HG03575 (cell line): ENCODE results near the gene KCNIP2.

Experiments
- ATAC-seq: cut with Tn5 transposase; IDR thresholded peaks from one replicate; pipeline ENCODE4 v1.9.1; 2021; ENCODE audit not compliant: unreplicated experiment, insufficient number of reproducible peaks, low FRiP score; ENCODE audit errors: extremely low read depth

The KCNIP2 gene

DNA sequence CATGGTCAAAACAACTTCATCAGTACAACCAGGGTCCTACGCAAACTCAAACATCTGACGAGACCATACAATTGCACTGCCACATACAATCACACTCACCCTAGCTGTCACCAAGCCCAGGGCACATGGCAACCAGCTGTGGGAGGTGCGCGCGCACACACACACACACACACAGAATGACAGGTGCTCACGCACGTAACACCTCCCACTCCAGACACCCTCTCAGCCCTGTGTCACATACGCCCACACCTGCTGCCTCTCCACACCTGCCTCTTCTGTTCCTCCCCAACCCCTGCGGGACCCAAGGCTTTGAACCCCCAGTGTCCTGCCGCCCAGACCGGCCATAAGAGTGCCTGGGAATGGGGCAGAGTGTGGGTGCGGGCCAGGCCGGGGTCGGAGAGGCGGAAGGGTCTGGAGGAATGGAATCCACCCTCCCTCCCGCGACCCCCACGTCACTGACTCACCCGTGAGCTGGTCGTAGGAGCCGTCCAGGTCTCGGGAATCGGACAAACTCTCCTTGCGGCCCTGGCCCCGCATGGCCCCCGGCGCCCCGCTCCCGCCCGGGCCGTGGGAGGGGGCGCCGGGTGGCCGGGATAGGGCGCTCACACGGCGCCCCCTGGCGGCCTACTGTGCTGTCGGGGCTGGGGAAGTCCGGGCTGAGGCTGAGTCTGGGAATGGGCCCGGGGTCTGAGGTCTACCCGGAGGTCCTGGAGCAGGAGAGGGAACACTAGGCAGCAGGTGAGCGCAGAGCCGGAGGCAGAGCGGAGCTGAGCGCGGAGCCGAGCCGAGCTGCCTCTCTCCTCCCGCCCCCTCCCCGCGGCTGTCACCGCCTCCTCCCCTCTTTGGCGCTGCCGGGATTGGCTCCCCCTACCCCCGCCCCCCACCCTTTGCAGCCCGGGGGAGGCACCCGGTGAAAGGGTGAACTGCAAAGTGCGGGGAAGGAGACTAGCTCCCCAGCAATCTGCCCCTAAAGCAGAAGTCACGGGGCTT, at the start of gene KCNIP2:
Gene KCNIP2 (minus strand): TSS at position 769 of the 990 bp plus-strand sequence. CDS start 232 bp downstream, at position 537.
- no peak for ATAC-seq

DNA sequence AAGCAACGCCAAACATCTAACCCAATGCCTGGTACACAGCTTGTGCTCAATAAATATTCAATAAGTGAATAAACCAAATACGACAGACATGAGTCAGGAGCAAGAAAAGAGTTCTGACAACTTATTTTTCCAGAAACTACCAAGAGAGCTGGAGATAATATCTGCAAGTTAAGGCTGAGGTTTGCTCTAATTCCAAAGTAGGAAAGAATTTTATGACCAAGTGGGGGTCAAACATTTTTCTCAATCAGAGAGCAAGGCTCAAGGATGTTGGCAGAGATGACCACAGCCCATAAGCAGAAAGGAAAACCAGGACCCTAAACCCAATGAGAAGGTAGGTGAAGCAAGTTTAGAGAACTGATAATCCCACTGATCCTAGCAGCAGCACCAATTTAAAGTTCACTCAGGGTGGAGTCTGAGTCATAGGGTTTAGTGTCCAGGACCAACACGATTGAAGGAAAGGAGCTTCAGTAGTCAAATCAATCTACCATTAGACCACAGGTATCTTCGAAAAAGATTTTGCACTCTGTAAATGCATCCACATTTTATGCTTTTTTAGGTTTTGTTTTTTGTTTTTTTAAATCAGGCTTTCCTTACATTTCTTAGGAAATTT, 49.3 kb upstream of the KCNIP2 start:
- no peak for ATAC-seq

DNA sequence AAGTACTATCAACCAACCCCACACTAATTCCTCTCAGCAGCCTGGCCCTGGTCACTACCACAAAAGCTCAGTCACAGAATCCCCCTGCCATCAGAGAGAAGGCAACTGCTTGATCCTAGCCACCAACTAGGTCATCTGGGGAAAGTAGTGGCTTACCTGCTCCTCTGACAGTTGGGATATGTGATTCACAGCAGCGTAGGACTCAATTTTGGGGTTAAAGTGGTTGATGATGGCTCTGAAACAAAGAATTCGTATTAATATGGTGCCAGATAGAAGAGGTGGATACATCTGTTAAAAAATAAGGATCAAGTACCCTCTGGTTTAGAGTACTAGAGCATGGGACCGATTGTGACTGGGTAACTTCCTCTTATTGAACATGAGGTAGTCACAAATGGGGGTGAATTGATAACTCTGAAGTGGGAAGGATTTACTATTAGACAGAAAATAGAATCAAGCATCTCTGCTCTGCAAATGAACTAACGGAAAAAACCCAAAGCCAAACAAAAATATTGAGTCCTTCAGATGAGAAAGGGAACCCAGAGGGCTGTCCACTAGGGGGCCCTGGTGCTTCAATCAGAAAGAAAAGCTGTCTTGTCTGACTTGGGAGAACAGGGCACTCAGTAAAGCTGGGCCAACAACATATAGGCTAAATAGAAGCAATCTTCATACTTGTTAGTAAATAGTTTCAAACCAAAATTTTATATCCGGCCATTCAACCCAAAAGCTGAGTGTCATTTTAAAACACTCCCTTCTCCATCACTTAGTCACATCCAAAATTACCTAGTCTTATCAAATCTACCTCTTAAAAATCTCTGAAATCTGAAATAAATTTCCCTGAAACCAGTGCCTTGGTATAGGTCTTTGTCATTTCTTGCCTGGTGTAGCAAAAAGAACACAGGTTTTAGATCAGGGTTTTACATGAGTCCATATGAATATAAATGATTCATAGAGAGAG, 45.9 kb upstream of the KCNIP2 start:
- ATAC-seq = no peak

DNA sequence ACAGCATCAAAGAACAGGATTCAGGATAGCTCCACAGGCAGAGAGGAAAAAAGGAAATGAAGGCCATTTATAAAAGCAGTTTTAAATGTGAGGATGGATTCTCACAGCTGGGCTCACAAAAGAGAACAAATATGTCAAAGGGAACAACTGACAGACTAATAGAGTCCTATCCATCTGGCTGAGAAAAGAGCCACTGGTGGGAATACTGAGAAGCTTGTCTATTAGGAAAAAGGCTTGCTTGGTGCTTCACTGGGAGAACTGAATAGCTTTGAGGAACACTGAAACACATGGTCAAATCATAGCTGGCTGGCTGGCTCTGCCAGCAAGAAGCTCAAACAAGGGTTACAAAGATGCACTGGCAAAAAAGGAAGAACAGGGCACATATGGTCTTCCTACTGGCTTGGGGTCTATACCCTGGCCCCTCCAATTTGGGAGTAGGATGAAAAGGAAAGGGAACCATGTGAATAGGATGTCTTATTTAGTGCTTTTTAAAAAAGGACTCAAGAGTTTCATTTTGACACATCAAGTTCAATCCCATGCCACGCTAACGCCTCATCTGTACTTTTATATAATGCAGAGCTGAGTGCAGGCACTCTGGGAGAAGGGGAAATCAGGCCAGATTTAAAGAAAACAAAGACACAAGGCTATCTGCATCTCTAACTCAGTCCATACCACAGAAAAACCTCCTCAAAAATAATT, 44.8 kb upstream of the KCNIP2 start:
- ATAC-seq = no peak

DNA sequence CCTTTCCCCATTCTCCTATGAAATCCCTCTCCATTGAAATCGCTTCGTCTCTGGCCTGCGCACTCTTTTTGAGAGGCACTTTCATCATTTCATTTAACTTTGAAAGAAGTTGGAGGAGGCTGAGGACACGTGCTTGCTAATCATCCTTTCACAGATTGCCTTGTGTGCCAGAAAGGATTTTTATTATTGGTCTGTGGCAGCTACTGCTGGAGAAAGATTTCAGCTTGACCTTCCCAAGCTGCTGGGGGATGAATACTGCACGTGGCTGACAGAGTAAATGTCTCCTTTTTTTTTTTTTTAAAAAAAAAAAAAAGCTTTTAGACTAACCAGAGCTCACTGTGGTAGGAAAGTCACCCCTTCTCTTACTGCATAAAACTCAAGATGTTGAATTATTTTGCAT, 44.2 kb upstream of the KCNIP2 start:
- ATAC-seq = no peak

DNA sequence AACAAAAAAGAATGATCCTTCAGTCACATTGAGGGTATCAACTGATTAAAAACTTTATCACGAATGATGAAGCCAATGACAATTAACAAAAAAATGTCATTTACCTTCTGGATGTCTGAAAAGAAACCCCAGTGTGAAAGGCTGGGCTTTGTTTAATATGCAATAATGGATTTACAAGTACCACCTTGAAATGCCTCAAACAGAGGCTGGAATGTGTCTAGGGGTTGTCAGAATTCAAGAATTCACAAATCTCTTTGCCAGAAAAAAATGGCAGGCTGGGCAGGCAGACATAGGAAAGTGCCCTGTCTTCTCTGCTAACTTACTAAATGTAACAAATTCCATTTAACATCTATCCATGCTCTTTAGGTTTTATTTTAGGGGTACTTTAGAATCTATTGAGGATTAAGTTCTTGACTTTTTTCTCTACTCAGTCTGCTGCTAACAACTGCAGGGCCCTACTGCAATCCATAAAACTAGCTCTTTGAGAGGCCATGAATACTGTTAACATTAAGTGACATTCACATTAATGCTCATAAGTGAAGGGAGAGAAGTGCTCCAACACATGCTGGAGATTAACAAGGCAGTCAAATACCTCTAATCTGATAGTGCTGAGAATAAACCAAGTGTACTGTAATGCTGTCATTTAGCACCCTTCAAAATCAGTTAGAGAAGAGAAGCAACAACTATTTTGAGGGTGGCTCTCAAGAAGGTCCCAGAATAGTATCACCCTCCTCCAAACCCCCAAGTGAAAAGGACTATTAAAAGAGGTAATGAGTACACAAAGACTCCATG, 43.1 kb upstream of the KCNIP2 start:
- no peak for ATAC-seq

DNA sequence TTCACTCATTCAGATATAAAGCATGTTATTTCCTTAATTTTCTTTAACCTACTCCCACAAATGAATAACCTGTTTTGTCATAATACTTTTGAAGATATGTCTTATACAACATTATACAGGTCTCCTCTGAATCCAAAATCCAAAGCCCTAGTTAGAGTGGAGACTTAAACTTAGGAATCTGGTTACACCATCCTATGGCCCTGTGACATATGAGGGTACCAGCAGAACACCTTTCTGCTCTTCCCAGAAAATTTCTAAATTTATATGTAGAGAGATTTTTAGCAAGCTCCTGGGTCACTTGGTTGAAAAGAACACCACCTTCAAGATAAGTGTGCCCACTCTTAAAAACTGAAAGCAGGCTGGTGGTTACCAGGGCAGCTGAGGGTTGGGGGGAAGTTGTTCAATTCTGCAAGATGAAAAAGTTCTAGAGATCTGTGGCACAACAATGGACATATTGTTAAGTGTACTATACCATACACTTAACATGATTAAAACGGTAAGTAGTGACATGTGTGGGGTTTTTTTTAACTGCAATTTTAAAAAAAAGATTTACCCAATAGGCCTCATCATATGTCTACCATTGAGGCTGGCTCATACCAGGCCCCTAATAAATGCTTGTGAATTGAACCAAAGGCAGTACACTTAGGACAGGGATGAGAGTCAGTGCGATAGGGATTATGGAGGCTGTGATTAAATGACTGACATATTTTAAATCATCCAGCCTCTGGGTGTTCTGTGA, 37.6 kb upstream of the KCNIP2 start:
- ATAC-seq = no peak

DNA sequence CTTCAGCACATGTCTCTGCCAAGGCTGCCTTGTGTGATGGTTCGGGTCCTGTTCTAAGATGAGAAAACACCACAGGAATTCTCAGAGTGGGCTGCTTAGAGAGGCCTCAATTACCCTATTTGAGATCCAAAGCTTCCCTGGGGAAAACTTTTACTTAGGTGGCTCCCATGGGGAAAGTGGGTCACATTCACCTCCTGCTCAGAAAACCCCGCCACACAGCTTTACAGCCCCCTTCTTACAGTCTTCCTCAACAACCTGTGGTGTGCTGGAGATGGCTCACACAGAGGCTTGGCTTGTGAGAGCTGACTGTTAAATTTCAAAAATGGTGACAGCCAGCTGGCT, 36.6 kb upstream of the KCNIP2 start:
- ATAC-seq = no peak

DNA sequence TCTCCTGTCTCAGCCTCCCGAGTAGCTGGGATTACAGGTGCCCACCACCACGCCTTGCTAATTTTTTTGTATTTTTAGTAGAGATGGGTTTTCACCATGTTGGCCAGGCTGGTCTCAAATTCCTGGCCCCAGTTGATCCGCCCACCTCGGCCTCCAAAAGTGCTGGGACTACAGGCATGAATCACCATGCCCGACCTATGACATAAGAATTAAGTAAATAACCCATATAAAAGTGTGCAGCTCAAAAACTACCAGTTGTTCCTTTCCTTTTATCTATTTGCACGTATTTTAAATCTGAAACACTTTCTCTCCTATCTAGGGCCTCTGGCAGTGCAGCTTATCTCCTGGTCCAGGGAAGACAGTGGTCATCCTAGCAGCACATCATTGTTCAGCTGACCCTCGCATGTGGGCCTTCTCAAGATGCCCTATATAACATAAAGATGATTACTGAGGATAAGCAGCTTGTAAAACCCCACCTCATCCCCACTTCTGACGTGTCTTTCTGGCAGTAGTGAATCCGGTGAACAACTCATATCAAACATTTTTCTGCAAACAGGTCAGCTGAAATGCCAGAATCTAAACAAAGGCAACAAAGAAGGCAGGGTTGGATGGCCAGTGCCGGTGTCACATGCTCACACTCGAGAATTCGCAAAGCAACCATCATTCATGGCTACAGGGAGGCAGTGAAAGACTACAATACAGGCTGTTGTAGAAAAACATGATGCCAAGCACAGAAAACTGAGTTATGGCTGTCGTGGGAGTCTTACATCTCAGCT, 36.0 kb upstream of the KCNIP2 start:
- no peak for ATAC-seq

DNA sequence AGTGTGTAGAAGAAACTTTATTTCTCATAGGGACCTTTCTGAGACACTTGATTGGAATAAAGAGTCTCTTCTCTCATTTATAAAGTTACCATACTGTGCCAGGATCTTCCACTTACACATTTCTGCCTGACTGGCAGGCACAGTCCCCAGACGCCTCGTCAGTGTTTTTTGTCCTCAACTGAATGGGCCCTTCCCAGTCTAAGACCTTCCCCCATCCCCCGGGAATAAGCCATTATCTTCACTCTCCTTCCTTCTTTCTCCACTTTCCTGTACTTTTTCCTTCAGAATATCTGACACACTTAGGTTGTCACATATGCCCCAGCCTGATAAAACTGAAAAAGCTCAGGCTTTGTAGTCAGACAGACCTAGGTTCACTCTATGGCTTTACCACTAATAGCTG, 35.3 kb upstream of the KCNIP2 start:
- ATAC-seq = no peak

DNA sequence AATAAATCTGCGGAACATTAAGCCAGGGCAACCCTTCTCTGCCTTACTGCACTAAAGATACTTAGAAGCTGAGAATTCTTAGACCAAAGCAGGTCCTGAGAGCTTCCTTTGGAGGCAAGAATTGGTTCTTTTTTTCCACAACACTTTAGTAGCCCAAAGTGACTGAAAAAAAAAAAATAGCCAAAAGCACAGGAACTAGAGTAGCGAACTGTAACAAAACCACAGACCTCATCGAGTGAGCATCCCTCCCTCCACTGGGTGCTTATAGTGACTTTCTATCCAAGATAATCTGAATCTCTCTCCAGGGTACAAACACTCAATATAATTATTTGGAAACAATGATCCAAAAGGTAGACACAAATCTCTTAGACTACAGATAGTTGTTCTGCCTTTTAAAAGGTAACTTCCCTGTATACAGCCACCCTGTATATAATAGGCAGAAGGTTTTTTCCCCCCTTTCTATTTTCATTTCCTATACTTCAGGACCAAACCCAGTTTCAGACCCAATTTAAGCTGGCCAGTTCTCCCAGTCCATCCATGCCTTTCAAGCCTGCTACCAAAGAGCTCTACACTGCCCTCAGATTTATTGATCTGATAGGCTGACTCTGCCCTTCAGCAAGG, 31.6 kb upstream of the KCNIP2 start:
- no peak for ATAC-seq

DNA sequence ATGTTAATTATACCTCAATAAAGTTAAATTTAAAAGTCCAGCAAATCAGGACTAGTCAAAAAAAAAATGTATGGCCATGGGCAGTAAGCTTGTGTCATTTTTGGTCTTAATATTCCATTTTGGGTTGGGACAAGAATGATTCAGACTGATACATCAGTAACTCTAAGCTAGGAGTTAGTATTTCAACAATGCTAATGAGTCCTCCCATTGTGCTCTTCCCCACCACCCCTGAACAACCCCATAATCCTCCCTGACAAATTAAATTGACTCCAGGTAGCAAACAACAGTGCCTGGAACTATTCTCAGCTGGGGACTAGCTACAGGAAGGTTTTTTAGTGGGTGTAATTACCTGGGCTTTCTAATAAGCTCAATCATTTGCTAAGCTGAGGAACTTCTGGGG, 30.7 kb upstream of the KCNIP2 start:
- ATAC-seq = no peak

DNA sequence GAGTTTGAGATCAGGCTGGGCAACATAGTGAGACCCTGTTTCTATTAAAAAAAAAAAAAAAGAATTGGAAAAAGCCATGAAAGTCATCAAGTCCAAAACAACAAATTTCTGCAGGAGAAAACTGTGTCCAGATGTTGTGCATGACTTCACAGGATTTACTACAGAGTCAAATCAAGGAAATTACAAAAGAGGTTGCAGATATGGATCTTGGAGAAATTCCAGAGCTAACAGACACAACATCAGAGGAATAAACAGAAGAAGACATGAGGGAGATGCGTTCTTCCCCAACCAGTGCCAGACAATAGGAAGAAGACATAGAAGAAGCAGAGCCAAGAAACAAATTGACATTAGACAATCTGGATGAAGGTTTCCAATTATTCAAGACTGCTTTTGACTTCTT, 24.3 kb upstream of the KCNIP2 start:
- no peak for ATAC-seq

DNA sequence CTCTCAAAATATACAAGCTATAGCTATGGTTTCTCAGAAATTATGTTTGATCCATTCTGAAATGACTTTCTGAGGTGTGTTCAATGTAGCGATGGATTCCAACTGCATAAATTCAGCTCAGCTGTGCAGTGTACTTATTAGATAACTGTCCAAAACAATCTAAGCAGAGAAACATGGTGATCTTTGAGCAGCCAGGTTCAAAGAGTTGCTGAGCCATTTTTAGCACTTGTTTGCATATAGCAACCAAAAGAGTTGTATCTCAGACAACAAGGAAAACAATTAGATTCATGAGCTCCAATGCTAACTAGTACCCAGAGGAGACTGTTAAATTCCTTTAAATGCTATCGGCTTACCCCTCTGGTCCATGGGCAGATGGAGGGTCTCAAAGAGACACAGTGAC, 15.9 kb upstream of the KCNIP2 start:
- ATAC-seq = no peak

DNA sequence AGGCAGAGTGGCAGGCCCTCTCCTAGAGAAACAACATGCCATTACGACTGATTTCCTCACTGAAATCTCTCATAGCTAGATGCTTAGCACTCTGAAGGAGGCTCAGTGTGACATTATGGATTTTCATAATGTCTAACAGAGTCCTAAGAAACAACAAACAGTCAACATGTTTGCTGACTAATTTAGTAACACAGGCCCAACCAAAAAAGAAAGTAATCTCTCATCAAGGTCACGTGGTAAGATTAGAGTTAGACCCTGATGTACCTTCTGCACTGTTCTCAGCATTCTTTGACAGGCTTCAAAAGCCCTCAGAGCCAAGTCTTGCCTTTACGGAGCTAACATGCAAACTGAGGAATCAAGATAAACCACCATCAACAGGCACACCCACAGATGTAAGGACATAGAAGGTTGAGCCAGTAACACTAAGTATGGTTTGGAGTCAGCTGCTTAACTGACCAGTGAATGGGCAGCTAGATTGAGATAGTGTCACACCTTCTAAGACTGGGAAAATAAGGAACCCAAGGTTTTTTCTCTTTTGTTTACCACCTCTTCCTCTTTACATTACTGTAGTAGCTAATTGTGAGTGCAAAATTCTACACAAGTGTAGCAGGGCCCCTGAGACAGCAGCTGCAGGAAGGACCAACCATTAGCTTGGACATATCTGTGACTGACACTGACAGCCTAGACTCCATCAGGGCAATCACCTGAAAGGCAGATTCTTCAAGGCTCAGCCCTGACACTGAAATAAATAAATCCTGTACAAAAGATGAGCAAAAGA, 15.3 kb upstream of the KCNIP2 start:
- no peak for ATAC-seq
